HL-60 (cell line): ENCODE data around the gene RHOH.

ENCODE experiments used
- DNase-seq, 2 experiments: peaks; one replicate each; pipeline ENCODE4 v3.0.0-alpha.2; 2010 to 2020; ENCODE audit warnings: low read depth in 1 of 2, low spot score in 1 of 2
- H3K27ac ChIP-seq: fragments of 250-450 bp; sonication (Bioruptor Pico); replicated peaks from 2 replicates; pipeline ENCODE4 v1.5.1; 2020; ENCODE audit warnings: mild to moderate bottlenecking, moderate library complexity
- H3K27me3 ChIP-seq: fragments of 250-450 bp; sonication (Bioruptor Pico); 2 replicates; pipeline ENCODE4 v1.5.1; 2021; ENCODE audit warnings: mild to moderate bottlenecking, moderate library complexity; ENCODE audit not compliant: insufficient read depth, poor library complexity, severe bottlenecking
- H3K4me3 ChIP-seq: replicated peaks from 2 replicates; pipeline ENCODE4 v1.5.1; 2011; ENCODE audit warnings: mild to moderate bottlenecking, control low read depth, low read length; ENCODE audit not compliant: insufficient read depth
- CTCF ChIP-seq: IDR thresholded peaks from one replicate; pipeline ENCODE4 v1.5.1; 2011; ENCODE audit warnings: low read length, control low read depth, inconsistent platforms; ENCODE audit not compliant: insufficient read depth
- GABPA ChIP-seq: IDR thresholded peaks from 2 replicates; pipeline ENCODE4 v1.6.1; 2012; ENCODE audit warnings: low read depth
- POLR2AphosphoS5 ChIP-seq: IDR thresholded peaks from 2 replicates; pipeline ENCODE4 v1.6.1; 2012; ENCODE audit warnings: low read depth
- REST ChIP-seq: IDR thresholded peaks from 2 replicates; pipeline ENCODE4 v1.6.1; 2012; ENCODE audit warnings: low read depth; ENCODE audit not compliant: insufficient replicate concordance
- SPI1 ChIP-seq: IDR thresholded peaks from 2 replicates; pipeline ENCODE4 v1.6.1; 2012; ENCODE audit warnings: low read depth, mild to moderate bottlenecking, borderline replicate concordance

Gene RHOH

DNA sequence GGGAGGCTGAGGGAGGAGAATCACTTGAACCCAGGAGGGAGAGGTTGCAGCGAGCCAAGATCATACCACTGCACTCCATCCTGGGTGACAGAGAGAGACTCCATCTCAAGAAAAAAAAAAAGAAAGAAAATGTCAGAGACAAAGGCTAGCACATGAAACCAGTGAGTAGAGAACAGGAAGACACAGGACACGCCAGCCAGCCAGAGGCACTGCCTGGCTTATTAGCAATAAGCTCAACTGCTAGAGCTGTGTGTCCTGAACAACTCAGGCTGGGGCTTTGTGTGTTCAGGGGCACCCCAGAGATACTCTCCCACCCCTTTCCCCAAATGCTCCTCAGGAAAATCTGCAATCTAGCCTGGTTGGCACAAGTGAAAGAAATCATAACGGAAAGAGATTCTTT lies 60.0 kb downstream of the RHOH start:
- DNase-seq: no peak
- TF ChIP-seq CTCF: no peak
- TF ChIP-seq SPI1: no peak
- no peak for TF ChIP-seq POLR2AphosphoS5
- Histone ChIP-seq H3K27ac (no peak overlapping the region), H3K27me3 (no peaks in the 10 kb centered on the region), H3K4me3 (no peak overlapping the region)

DNA sequence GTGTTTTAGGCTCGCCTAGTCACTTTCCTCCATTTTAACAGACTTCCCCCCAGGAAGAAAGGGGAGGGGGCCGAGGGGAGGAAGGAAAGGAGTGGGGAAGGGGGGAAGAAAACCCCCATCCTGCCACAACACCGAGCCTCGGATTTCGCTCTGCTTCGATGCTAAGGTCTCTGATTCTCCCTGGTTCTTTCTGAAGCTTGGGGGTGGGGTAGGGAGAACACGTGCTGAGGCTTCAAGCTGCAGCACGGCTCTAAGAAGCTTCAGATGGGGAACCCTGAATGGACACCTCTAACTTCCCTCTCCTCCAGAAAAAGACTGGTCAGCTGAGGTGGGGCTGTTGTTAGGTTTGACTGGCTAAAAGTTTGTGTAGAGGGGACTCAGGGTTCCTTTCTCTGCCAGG lies 61.8 kb downstream of the RHOH start:
- H3K27me3 ChIP-seq: no peaks in the 10 kb centered on the region
- H3K27ac ChIP-seq: no peak overlapping the region
- TF ChIP-seq POLR2AphosphoS5: no peak
- no peak for TF ChIP-seq SPI1
- TF ChIP-seq REST: no peak
- TF ChIP-seq CTCF: no peak
- no peak for TF ChIP-seq GABPA
- DNase-seq: no peak
- H3K4me3 ChIP-seq: no peak overlapping the region

GRCh38 chr4:40261231-40262076 lies 64.6 kb downstream of the RHOH start:
- TF ChIP-seq SPI1: no peak
- no peak for TF ChIP-seq CTCF
- TF ChIP-seq REST: no peak
- TF ChIP-seq POLR2AphosphoS5: no peak
- no peak for TF ChIP-seq GABPA
- no peak for DNase-seq
- Histone ChIP-seq H3K27ac (no peak overlapping the region), H3K4me3 (no peak overlapping the region), H3K27me3 (no peaks in the 10 kb centered on the region)
